Lower leg skin (tissue), 3 donors: ENCODE measurements around the gene TBC1D32.

Experiments used
- CTCF ChIP-seq, 3 donors: fragments of 450-650 bp; IDR thresholded peaks; one replicate each; pipeline ENCODE4 v1.5.1; 2016; ENCODE audit warnings: antibody characterized with exemption in 3 of 3, mild to moderate bottlenecking in 3 of 3, moderate library complexity in 2 of 3
- POLR2A ChIP-seq, 2 donors: fragments of 450-650 bp; IDR thresholded peaks; one replicate each; pipeline ENCODE4 v1.6.1; 2016 to 2017; ENCODE audit warnings: antibody characterized with exemption in 2 of 2, mild to moderate bottlenecking in 1 of 2, moderate library complexity in 1 of 2

- TF ChIP-seq POLR2A (IDR thresholded peaks at IDR 0.05) (no peak), CTCF (IDR thresholded peaks at IDR 0.05) (no peak)
These were observed 59.5 kb downstream of the TBC1D32 start for GRCh38 chr6:121274666-121275295.
